ENCODE data around the gene ZNF837. TPM values are rescaled to one million over a fixed set of nuclear protein-coding genes. Genes with fewer than 3 reads are reported as not detected.

The ZNF837 gene
- total RNA-seq, 1 experiment from 2014 or later: 4.9 TPM

- no peak for TF ChIP-seq HMGXB4 (CRISPR knock-in tag; IDR thresholded peaks at IDR 0.05)
Observed at GRCh38 chr19:58429745-58430144, 48.9 kb upstream of the ZNF837 start (continued).

GRCh38 chr19:58428617-58429016 lies 47.8 kb upstream of the ZNF837 start:
- Mint-ChIP-seq H3K36me3 (peaks cover 39% of the 10 kb centered on the region), H3K27me3 (ENCODE audit: low read depth) (peaks cover 60% of the 10 kb centered on the region), H3K9me3 (peaks cover 80% of the 10 kb centered on the region), H3K4me1 (no peaks in the 10 kb centered on the region), H3K27ac (no peak overlapping the region), H3K4me3 (no peak overlapping the region)
- no peak for DNase-seq (ENCODE audit: low spot score)
- ATAC-seq: no peak
- ChIA-PET POLR2A (no interaction called here), CTCF (no interaction called here)
- TF ChIP-seq CDX4 (CRISPR knock-in tag; IDR thresholded peaks at IDR 0.05; ENCODE audit: borderline replicate concordance): no peak
- no peak for TF ChIP-seq ZMAT4 (CRISPR knock-in tag; IDR thresholded peaks at IDR 0.05)
- TF ChIP-seq RORB (CRISPR knock-in tag; IDR thresholded peaks at IDR 0.05): no peak
- TF ChIP-seq FOXK1 (CRISPR knock-in tag; IDR thresholded peaks at IDR 0.05): no peak
- no peak for TF ChIP-seq JUN (CRISPR knock-in tag; IDR thresholded peaks at IDR 0.05)
- TF ChIP-seq PRDM15 (CRISPR knock-in tag; IDR thresholded peaks at IDR 0.05): no peak
- TF ChIP-seq CBFB (CRISPR knock-in tag; IDR thresholded peaks at IDR 0.05; ENCODE audit: low read depth): no peak
- no peak for TF ChIP-seq ZNF232 (CRISPR knock-in tag; IDR thresholded peaks at IDR 0.05)
- TF ChIP-seq IRF1 (CRISPR knock-in tag; IDR thresholded peaks at IDR 0.05): no peak
- TF ChIP-seq AFF4 (CRISPR knock-in tag; IDR thresholded peaks at IDR 0.05; ENCODE audit: borderline replicate concordance): no peak
- no peak for TF ChIP-seq ETV6 (CRISPR knock-in tag; IDR thresholded peaks at IDR 0.05)
- no peak for TF ChIP-seq FOXJ3 (CRISPR knock-in tag; IDR thresholded peaks at IDR 0.05; ENCODE audit: borderline replicate concordance)
- TF ChIP-seq ZNF671 (CRISPR knock-in tag; IDR thresholded peaks at IDR 0.05): no peak
- no peak for TF ChIP-seq NR1H2 (CRISPR knock-in tag; IDR thresholded peaks at IDR 0.05)
